Activated CD4-positive, alpha-beta T cell treated with anti-CD3 and anti-CD28 coated beads, Interleukin-2, amount 50 U/mL, for 4 hours (primary cell): ENCODE measurements around the gene ARID1B.

Experiments used
- DNase-seq, 2 experiments: peaks; one replicate each; pipeline ENCODE4 v3.0.0-alpha.2; 2020

ARID1B gene

DNA sequence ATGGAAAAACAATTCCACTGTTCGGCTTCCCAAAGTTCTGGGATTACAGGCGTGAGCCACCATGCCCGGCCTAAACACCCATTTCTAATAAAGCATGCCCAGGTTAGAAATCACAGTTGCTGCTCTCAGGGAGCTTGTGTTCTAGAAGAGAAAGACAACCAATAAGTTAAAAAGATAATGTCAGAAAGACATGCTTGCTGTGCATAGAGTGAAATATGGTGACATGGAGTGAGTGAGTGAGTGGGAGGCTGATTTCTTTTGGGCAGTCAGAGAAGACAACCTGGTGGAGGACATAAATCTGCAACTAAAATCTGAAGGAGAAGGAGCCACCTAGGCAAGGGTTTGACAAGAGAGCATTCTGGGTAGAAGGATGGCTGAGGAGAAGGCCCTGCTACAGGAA lies 222.6 kb downstream of the ARID1B start:
- no peak for DNase-seq

DNA sequence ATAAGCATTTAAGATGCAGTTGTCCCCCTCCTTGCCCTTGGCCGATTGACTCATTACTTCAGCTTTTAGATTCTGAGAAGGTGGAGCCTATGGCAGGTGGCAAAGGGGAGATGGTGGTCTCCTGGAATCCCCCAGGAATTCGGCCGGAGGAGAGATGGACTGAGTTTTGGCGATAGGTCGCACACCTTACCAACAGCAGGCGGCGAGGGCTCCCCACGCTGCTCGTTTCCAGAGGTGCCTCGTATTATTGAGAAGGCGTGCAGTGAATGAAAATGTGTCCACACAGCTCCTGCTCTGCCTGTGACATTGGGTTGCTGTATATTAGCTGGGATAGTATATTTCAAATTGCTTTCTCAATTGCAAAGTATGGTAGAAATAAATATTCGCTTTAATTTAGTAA lies 224.5 kb downstream of the ARID1B start:
- DNase-seq = no peak

DNA sequence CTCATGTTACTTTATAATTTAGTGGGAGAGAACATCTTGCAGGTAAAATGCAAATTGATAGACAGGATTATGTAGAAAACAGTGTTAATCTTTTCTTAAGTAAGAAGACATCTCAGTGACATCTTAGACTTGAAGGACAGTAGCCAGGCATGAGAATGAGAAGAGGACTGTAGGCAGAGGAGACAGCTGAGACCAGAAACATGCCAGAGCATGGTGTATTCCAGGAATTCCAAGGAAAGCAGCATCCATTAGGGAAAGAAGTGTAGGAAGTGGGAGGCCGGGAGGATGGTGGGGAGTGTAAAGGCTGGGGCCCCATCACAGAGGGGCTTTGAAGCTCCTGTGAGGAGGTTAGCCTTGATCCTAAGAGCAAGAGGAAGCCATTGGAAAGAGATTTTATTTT lies 225.6 kb downstream of the ARID1B start:
- DNase-seq = no peak

DNA sequence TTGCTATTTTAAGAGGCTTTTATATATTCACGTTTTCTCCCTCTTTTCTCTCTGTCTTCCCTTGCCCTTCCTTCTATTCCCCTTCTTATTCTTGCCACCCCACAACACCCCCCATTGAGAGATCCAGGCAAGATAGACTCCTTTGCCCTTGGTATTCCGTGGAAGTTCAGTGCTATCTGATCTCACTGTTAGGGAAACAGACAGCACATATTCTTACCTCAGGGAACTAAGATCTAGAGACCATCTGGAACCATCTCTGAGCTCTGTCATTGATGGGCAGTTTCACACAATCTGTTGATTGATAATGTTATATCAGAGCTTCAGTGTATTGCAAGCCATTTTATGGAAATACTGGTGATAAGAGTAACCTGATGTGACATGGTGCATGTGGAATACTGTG lies 228.8 kb downstream of the ARID1B start:
- no peak for DNase-seq

DNA sequence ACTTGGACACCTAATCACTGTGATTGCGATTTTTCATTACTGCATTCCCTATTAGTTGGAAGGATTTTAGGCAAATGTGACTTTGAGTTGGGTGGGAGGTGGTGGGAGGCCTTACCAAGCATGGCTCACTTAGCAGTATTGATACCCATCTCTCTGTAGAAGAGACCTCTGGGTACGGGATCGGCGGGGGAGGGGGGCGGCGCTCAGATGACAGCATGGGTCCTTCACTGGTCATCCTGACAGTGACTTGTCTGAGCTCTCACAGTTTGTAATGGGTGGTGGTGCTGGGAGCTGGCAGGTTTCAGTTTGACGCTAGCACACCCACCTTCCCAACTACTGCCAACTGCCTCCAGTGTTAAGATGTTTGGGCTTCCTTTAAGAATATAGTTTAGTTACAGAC lies 231.4 kb downstream of the ARID1B start:
- no peak for DNase-seq

DNA sequence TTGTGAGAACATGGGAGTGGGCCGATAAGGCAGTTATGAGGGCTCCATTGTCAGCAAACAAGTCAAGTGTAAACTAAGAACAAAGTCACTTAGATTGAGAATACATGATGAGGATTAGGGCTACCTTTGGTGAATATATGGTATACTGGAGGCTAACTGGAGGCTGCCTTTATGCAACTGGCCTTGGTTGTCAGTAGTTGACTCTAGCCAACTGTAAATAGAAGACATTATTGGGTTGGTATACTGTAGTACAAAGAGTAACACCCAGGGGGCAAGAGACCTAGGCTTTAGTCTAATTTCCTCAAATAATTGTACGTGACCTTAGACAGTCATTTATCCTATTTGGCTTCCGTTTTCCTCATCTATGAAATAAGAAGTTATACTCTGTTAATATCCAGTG lies 235.2 kb downstream of the ARID1B start:
- DNase-seq = no peak

DNA sequence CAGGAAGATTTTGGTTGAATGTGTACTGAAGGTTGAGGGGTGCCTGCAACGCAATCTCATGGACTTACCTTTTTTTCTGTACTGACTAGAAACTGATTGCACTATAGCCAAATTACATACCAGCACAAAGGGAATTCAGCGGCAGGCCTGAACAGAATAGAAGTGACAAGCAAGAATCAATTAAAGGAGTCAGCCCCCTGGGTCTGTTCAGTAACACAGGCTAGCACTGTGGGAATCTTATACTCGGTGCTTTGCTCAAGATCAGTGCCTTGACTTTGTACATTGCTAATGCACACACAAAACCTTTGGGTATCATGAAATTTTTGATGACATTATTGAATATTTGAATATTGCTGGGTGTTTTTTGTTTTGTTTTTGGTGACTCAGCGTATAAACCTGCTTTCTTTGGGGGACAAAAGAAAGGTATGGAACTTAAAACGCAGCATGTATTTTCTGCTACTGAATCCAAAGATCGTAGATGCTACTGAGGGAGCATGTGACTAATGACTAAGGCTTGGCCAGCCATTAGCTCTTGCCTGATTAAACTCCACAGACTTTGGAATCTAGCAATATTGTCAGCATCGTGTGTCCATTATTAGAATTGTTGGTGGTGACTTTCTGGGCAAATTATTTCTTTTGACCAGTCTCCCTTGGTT lies 236.6 kb downstream of the ARID1B start:
- no peak for DNase-seq

DNA sequence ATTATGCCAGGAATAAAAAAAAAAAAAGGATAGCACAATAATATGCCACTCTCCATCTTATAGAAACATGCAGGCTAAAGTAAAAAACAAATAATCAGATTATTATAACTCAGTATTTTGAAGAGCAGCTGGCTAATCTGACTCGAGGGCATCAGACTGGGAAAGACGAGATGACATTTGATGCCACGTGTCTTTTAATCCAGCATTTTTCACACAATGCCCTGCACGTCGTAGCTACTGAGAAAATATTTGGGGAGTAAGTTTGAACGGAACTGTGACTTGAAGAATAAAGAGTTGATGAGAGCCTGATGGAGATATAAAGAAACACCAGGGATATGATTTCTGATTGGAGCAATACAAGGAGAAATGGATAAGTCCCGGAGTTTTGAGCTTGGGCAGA lies 237.7 kb downstream of the ARID1B start:
- no peak for DNase-seq

DNA sequence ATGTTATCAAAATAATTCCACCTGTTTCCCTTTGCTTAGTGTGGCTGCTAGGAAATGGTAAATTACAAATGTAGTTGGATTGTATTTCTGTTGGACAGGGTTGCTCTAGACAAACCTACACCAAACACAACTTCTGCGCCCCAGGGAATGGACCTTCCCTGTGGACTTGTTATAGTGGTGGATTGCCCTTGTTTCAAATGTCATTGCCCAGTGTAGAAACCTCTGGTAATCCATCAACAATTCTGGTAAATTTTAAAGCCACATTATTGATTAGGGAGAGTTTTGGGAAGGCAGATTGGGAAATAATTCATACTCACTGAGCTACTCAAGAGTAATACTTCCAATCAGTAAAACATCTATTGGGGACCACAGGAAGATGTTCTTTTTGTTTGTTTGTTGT lies 239.8 kb downstream of the ARID1B start:
- DNase-seq = no peak

DNA sequence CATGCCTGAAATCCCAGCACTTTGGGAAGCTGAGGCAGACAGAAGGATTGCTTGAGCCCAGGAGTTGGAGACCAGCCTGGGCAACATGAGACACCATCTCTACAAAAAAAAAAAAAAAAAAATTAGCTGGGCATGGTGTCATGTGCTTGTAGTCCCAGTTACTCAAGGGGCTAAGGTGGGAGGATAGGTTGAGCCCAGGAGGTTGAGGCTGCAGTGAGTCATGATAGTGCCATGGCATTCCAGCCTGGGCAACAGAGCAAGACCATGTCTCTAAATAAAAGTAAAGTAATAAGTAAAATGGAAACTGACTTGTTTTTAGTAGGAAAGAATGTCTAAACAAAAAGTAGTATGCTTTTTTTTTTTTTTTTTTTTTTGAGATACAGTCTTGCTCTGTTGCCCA lies 240.7 kb downstream of the ARID1B start:
- DNase-seq = no peak

DNA sequence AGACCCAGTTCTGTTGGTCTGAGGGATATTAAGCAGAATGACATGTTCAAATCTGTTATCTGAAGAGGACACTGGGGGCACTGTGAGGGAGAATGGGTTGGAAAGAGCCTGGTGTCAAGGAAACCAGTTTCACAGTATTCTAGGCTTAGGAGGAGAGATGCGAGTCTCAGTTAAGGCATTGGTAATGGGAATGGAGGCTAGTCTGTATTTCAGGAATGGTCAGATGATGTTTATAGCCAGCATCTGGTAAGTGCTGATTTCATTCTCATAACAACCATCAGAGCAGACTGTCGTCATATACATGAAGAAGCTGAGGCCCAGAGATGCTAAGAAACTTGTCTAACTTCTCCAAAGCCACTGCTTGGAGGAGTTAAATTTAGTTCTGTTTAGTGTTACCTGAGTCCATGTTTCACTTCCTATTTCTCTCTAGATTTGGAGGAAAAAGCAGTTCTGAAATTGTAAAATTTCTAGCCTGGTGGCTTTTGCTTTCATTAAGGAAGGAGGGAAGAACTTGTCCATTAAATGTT lies 242.0 kb downstream of the ARID1B start:
- no peak for DNase-seq

DNA sequence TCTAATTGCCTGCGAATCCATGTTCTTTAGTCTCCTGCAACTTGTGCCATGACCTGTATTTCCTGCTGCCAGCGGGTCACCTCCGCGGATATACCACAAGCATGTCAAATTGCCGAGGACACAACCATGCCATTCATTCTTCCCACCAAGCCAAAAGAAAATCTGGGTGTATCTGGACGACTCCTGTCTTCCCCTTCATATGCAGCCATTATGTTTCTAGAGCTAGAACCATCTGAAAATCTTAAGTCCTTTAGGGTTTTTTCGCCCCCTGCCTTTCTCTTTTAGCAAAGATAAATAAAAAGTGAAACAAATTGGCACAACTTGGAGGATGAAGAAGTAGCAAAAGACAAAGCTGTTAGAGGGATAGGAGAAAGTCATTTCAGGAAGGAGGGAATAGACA lies 242.6 kb downstream of the ARID1B start:
- DNase-seq = no peak

DNA sequence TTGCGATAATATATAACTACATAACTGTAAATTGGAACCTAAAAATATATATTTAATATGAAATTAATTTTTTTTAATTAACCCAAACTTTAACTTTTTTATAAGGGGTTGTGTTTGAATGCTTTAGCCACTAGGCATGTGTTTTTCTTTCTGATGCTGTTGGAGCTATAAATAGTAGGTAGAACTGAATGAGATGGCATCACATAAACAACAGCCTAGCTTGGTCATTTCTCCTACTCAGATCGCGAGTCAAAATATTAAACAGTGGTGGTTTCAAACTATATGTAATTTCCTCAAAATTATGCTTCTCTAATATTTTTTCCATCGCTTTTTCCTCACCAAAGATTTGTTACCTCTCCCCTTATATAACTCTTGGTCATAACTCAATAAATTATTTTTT lies 243.2 kb downstream of the ARID1B start:
- DNase-seq = no peak

DNA sequence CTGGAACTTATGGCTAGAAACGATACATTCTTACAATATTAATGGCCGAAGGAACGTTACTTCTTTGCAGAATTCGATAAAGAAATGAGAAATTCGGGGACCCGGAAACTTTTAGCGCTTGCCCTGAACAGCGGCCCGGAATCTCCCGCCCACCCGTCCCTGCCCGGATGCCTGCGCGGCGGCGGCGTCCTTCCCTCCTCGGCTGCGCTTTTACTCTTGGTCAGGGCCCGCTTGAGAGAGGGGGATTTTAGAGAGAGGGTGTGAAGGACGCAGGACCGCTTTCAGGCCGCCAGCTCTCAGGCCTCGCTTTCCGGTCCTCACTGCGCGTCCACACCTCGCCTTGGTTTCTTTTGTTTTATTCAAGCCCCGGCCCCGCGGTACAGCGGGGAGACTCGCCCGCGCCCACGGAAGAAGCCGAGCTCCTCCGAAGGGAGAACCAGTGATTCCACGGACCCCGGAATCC lies 243.7 kb downstream of the ARID1B start:
- peak; percentile 34 to 41 for DNase-seq

DNA sequence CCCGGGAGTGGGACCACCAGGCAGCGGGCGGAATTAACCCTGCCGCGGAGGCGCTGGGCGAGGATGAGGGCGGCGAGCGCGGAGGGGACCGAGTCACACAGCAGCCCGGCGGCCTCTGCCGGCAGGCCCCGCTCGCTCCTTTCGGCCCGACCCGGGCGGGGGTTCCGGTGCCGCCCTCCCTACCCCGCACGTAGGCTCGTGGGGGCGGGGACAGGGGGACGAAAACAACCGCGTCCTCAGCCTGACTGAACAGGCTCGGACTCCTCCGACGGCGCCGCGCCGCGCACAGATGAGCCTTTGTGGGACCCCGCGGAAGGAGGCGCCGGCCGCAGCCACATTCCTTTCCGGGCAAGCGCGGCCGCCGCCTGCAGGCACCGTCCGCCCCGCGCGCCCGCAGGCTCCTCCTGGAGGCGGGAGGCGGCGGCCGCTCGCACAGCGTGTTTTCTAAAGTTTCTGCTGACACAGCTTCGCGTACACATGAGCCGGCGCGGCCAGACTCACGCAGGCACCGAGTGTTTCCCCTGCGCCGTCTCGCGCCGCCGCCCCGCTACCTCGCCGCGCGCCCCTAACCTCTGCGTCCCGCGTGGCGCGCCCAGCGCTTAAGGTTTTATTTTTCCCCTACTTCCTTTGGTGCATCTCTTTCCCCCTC lies 244.3 kb downstream of the ARID1B start:
- peak; percentile 76 to 82 for DNase-seq

DNA sequence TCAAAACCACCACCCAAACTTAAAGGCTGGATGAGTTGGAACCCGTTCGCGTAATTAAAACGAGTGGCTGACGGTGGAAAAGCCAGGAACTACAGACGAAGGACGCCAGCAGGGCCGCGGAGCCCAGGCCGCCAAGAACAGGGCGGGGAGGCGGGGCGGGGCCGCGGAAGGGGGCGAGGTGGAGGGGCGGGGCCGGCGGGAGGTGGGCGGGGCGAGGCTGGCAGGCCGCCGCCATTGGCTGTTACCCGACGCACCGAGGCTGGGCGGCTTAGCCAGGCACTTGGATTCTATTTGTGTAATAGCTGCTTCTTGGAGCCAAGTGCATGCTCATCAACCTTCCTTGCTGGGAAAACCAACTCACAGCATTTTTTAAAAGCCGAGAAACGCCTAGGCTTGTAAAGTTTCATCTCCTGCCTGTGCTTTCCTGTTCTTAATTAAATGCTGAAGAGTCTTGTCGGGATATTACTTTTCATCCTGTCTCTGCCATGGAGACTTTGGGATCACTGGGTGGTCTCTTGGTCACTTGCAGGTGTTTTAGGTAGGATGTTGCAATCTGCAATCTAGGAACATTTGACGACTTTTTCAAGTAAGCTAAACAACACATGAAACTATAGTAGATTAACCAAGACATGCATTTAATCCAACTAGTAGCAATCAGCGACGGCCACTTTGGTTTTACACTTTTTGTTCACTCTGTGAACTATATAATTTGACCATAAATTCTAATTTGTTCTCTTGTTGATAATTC lies 245.0 kb downstream of the ARID1B start:
- DNase-seq = peak; percentile 78

DNA sequence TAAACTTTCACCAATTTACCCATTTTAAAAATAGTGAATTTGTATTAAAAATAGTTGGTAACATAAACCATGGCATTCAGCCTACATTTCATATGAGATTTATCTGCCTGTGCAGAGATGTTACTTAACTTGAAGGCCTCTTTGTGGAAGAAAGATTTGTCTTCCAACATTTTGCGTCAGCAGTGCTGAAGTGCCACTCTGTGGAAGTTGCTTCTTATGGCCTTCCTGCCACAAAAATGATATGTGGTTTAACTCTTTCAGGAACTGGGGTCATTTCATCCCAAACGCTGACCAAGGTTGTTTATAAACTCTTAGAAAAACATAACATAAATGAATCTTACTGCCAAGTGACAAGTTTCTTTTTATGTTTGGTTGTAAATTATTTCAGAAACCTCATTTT lies 246.8 kb downstream of the ARID1B start:
- DNase-seq = no peak

DNA sequence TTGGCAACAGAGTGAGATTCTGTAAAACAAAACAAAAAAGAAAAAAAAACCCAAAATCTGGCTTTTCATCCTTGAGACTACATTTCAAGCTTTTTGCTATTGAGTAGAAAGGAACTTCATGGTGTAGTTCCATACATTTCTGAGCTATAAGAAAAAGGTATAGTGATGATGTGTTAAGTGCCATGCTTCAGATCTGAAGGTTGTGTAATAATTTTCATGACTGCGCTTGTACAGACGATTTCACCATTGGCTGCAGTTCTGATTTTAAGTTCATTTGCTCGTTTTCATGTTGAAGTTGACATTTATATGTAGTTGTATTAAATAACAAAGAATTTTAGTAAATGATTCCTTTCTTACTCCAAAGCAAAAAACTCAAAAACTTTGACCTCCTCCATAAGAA lies 247.6 kb downstream of the ARID1B start:
- DNase-seq = no peak

DNA sequence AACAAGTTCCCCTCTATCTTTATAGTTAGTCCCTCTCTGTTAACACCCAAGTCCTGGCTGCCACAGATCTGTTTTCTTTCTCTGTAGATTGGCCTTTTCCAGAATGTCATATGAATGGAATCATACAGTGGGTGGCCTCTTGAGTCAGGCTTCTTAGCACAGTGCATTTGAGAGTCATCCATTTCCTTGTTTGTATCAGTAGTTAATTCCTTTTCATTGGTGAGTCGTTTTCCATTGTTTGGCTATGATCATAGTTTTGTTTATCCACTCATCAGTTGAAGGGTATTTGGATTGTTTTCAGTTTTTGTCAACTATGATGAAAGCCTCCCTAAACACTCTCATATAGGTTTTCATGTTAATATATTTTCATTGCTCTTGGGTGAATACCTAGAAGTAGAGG lies 248.3 kb downstream of the ARID1B start:
- no peak for DNase-seq

DNA sequence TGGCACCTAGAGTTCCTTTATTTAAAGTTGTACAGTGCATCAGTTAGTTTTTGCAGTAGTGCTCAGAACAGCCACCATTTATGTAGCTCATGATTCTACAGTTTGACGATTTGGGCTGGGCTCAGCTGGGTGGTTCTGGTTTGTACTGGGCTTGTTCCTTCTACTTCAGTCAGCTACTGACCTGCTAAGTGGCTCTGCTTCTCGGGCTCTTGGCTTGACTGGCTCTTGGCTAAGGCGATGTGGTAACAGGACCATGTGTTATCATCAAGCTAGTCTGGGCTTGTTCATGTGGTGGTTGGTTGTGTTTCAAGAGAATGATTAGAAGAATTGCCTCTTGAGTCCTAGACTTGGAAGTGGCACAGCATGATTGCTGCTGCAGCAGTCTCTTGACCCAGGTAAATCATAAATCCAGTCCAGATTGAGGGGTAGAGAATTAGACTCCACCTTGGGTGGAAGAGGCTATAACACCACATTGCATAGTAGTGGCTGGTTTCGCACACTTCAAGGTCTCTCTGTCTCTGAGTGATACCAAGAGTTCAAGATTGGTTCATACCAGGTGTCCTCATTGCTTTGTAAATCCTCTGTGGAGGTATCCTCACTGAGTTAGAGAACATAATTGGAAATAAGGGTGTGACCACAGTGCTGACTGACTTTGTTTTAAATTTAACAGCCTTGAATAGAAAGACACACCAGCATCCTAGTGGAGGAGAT lies 253.0 kb downstream of the ARID1B start:
- DNase-seq = no peak

DNA sequence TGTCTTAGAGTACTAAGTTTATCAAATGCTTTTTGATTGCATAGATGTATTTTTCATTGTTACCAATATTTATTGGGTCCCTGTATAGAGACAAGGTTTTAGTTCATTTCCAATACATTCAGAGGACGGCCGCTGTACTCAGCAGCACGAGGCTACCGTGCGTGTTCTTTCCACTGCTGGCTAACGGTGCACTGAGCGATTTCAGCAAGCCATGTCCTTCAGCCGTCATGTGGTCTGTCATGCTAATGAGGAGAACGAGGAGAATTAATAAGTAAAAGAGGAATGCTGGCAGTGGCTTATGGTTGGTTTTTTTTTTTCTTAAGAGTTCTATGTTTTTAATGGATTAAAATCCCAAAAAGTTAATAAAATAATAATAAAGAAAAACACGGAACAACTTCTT lies 253.6 kb downstream of the ARID1B start:
- no peak for DNase-seq

DNA sequence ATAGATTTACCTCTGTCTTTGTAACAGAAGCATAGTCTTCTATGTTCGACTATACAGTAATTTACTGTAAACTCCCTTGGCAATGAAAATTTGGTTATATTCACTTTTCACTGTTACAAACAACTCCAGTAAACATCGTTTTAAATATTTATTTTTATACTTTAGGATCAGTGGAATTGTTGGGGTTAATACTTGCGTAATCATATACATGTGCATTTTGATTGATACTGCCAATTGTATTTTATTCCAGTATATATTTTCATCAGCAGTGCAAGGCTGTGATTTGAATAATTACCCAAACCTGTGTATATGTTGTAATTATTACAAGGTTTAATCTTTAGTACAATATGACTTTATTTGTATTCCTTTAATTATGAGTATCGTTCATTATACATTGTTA lies 255.7 kb downstream of the ARID1B start:
- DNase-seq = no peak

DNA sequence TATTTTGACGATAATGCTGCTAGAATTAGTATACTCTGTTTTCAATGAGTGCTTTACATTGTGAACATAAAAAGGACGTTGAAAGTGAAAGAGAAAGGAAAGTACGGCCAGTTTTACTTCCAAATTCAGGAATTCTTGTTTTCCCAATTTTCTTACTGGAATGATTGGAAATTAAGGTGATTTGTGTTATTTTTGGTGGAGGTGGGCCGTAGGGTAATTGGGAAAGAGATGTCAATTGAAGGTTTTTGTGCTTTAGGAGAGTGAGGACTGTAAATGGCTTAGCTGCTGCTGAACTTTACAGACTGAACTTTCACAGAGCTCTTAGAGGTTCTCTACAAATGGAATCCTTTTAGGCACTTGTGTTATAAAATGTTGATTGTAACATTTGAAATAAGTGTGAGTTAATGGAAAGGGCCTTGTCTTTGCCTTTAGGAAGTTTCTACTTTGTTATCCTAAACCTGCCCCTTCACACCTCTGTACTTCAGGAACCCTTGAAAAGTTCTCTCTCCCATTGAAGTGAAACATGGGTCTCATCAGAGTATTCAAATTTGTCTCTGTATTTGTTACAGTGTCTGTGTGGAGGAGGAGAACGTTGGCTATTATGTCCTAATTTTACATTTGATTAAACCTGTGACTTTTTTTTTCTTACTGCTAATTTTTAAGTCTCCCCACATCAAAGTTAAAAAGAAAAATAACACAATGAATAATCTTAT lies 256.4 kb downstream of the ARID1B start:
- no peak for DNase-seq
